ENCODE data around the gene MAJIN. TPM values are rescaled to one million over a fixed set of nuclear protein-coding genes. Genes with fewer than 3 reads are reported as not detected.

MAJIN gene
- total and polyA plus RNA-seq, 11 donors, result not detected

DNA sequence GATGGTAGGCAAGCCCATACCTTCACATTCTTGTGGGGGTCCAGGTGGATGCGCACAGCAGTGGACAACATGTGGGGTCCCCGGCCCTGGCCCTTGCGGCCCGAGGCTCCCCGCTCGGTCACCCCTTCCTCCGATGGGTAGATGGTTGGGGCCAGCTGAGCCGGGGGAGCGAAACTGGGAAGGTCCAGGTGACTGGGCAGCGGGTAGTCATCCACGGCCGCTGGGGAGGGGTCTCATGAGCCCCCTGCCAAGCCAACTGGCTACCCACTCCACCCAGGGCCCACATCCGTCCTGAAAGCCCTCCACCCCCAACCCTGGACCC is 65.6 kb downstream of the MAJIN start:
- peaks cover 0 to 100% (median 98%) of the 10 kb centered on the region in 9 donors for H3K36me3 ChIP-seq
- H3K4me1 ChIP-seq, result no peaks in the 10 kb centered on the region
- no peak overlapping the region for H3K4me3 ChIP-seq
- ATAC-seq (no peak), DNase-seq (peak in 2 of 5 donors; percentile 21 to 54)
- intact Hi-C loops (cut with DNase I), result loop anchor here in 1 of 10 donors (5.0 kb wide), 1 partner anchor 74 kb away; no protein-coding TSS in a partner anchor
- H3K27me3 ChIP-seq, result no peaks in the 10 kb centered on the region
- H3K27ac ChIP-seq, result no peak overlapping the region
- H3K9me3 ChIP-seq, result no peaks in the 10 kb centered on the region
- 80 to 97% (median 96%) methylated on average over 1 to 13 of the region's 13 CpGs for WGBS, 4 donors
- TF ChIP-seq, protein P1, sequence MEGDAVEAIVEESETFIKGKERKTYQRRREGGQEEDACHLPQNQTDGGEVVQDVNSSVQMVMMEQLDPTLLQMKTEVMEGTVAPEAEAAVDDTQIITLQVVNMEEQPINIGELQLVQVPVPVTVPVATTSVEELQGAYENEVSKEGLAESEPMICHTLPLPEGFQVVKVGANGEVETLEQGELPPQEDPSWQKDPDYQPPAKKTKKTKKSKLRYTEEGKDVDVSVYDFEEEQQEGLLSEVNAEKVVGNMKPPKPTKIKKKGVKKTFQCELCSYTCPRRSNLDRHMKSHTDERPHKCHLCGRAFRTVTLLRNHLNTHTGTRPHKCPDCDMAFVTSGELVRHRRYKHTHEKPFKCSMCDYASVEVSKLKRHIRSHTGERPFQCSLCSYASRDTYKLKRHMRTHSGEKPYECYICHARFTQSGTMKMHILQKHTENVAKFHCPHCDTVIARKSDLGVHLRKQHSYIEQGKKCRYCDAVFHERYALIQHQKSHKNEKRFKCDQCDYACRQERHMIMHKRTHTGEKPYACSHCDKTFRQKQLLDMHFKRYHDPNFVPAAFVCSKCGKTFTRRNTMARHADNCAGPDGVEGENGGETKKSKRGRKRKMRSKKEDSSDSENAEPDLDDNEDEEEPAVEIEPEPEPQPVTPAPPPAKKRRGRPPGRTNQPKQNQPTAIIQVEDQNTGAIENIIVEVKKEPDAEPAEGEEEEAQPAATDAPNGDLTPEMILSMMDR (IDR thresholded peaks at IDR 0.05), result no peak
- TF ChIP-seq POLR2A (IDR thresholded peaks at IDR 0.05), result no peak

DNA sequence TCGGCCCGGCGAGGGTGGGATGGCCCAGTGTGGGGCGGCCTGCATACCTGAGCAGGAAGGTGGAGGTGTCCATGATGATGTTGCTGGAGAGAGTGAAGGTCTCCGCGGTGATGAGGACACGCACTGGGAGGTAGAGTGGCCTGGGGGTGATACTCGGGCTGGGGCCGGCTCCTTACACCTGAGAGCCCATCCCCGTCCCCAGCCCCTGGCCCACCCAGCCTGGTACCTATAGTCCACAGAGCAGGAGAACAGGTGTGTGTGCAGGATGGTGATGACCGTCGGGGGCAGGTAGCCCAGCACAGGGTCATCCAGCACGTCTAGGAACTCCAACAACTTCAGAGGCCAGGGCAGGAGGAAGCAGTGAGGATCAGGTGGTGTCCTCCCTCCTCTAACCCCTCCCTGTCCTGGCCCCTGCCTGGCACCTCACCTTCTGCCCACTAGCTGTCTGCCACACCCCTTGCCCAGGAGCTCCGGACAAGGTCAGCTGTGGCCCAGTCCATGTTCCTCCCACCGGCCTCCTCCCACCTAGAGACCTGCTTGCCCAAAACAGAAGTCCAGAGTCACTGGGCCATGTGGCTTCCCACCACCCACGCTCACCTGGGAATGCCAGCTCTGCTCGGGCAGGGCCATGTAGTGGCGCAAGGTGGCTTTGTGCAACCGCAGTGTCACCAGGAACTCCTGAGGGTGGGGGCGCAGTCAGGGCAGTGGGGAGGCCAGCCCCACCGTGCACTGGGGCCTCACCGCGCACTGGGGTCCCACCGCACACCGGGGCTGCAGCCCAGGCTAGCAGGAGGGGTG is 66.2 kb downstream of the MAJIN start:
- intact Hi-C loops (cut with DNase I), result loop anchor here in 1 of 10 donors (5.0 kb wide), 1 partner anchor 73 kb away; no protein-coding TSS in a partner anchor
- TF ChIP-seq, protein P1 (IDR thresholded peaks at IDR 0.05), result no peak
- TF ChIP-seq POLR2A (IDR thresholded peaks at IDR 0.05), result no peak

DNA sequence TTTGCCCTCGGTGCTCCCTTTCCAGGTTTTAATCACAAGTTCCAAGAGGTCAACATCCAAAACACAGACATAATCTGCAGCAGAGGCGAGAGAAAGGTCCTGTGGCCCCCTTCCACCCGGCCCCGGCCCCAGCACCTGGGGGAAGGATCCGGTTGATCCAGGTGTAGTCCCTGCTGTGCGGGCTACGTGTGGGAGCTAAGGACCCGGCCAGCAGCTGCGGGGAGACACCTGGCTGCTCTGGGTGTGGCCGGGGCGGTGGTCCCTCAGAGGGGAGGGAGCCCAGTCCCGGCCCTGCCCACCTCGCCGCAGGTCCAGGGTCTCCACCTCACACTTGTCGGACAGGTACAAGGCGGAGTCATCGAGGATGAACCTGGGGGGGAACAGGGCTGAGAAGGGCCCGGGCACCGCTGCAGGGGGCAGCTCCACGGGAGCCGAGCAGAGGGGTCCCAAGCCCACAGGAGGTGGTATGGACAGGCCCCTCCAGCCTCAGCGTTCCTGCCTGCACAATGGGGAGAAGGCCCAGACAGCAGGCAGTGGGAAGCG is 68.5 kb downstream of the MAJIN start:
- no peak overlapping the region for H3K27ac ChIP-seq
- H3K27me3 ChIP-seq, result no peaks in the 10 kb centered on the region
- no peak for DNase-seq
- intact Hi-C loops (cut with DNase I), result no loop called here
- 95 to 97% (median 95%) methylated on average over 17 to 23 of the region's 23 CpGs for WGBS, 4 donors
- TF ChIP-seq, protein P1 (IDR thresholded peaks at IDR 0.05), result no peak
- TF ChIP-seq POLR2A (IDR thresholded peaks at IDR 0.05), result no peak
- no peaks in the 10 kb centered on the region for H3K4me1 ChIP-seq
- no peak for ATAC-seq
- H3K36me3 ChIP-seq, result peaks cover 4 to 100% (median 96%) of the 10 kb centered on the region in 9 donors
- no peak overlapping the region for H3K4me3 ChIP-seq
- H3K9me3 ChIP-seq, result no peaks in the 10 kb centered on the region

More for the DNA sequence above, 66.2 kb downstream of the MAJIN start:
- WGBS, 4 donors, result 93 to 95% (median 95%) methylated on average over 21 to 25 of the region's 25 CpGs
- Histone ChIP-seq H3K4me1 (no peaks in the 10 kb centered on the region), H3K36me3 (peaks cover 2 to 100% (median 98%) of the 10 kb centered on the region in 9 donors), H3K9me3 (no peaks in the 10 kb centered on the region), H3K27ac (no peak overlapping the region), H3K4me3 (no peak overlapping the region), H3K27me3 (no peaks in the 10 kb centered on the region)
- peak in 1 of 5 donors; percentile 55 for DNase-seq
- no peak for ATAC-seq

DNA sequence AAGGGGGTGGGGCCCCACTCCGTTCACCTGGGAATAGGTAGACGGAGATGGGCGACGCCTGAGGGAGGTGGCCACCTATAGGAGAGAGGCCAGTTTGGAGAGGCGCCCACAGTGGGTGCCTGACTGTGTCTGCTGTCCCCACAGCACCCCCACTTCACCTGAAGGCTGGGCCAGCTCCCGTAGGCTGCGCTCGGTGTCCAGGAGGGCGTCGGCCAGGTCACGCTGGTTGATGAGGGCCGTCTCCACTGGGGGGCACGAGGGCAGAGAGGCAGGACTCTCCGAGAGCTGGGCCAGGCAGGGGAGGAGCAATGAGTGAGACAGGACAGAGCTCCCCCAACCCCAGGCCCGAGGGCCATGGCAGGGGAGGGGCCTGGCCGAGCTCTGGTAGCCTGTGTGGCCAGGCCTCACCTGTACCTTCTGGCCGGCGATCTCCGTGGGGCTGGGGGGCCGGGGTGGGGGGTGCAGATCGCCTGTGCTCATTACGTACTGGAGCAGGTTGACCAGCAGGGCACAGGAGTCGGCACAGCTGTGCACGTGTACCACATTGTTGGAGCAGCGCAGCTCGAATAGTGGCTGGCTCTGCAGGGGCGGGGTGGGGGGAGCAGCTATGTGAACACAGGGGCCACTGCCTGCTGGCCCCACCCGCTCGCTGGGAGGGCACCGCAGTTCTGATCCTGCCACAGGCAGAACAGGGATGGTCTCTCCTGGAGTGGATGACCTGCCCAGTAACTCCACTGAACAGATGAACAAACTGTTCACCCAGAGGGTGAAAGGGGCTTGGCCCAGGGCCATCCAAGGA is 69.6 kb downstream of the MAJIN start:
- H3K36me3 ChIP-seq, result peaks cover 4 to 100% (median 96%) of the 10 kb centered on the region in 9 donors
- 90 to 94% (median 92%) methylated on average over 19 to 30 of the region's 30 CpGs for WGBS, 4 donors
- no peak overlapping the region for H3K27ac ChIP-seq
- H3K4me1 ChIP-seq, result no peaks in the 10 kb centered on the region
- no peaks in the 10 kb centered on the region for H3K9me3 ChIP-seq
- no peaks in the 10 kb centered on the region for H3K27me3 ChIP-seq
- ATAC-seq (no peak), DNase-seq (peak in 1 of 5 donors; percentile 45)
- no peak for TF ChIP-seq POLR2A (IDR thresholded peaks at IDR 0.05)
- TF ChIP-seq, protein P1 (IDR thresholded peaks at IDR 0.05), result no peak
- intact Hi-C loops (cut with DNase I), result no loop called here
- H3K4me3 ChIP-seq, result no peak overlapping the region

All from heart left ventricle (tissue), 16 donors.